Measurements from ENCODE around the gene MACROD2.

The MACROD2 gene

DNA sequence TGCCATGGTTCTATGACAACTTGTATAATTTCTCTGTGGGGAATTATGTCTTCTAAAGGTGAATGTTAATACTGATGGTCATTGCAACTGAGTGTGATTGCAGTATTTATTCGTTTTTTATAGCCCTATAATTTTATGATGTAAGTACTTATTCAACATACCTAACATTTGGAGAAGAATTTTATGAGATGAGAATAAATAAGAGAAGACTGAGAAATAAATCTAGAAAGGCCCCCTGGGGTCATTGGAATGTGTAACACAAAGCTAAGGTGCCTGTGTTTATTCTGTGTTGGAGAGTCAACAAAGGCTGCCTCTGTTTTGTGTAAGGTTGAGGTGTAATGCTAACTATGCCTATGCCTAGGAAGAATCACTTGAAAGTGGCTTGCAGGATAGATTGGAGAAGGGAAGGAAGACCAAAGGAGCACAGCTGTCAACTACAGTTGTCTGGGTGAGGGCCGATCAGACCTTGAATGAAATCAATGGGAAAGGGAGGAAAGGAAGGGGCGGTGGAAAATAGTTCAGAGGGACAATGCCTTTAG lies 1501.3 kb downstream of the MACROD2 start:
- H3K27ac ChIP-seq: no peak overlapping the region
- no peak for TF ChIP-seq ZFX (IDR thresholded peaks at IDR 0.05)
- TF ChIP-seq, protein P1, sequence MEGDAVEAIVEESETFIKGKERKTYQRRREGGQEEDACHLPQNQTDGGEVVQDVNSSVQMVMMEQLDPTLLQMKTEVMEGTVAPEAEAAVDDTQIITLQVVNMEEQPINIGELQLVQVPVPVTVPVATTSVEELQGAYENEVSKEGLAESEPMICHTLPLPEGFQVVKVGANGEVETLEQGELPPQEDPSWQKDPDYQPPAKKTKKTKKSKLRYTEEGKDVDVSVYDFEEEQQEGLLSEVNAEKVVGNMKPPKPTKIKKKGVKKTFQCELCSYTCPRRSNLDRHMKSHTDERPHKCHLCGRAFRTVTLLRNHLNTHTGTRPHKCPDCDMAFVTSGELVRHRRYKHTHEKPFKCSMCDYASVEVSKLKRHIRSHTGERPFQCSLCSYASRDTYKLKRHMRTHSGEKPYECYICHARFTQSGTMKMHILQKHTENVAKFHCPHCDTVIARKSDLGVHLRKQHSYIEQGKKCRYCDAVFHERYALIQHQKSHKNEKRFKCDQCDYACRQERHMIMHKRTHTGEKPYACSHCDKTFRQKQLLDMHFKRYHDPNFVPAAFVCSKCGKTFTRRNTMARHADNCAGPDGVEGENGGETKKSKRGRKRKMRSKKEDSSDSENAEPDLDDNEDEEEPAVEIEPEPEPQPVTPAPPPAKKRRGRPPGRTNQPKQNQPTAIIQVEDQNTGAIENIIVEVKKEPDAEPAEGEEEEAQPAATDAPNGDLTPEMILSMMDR (conservative IDR thresholded peaks at IDR 0.05): no peak

- TF ChIP-seq ZFX (IDR thresholded peaks at IDR 0.05): no peak
- TF ChIP-seq, protein P1 (conservative IDR thresholded peaks at IDR 0.05): no peak
- no peak overlapping the region for H3K27ac ChIP-seq
Observed at GRCh38 chr20:15498926-15499325, 1503.6 kb downstream of the MACROD2 start.

GRCh38 chr20:15506311-15506710 lies 1511.0 kb downstream of the MACROD2 start:
- no peak for TF ChIP-seq ZFX (IDR thresholded peaks at IDR 0.05)
- TF ChIP-seq, protein P1 (conservative IDR thresholded peaks at IDR 0.05): no peak
- H3K27ac ChIP-seq: no peak overlapping the region

- TF ChIP-seq ZFX (IDR thresholded peaks at IDR 0.05): no peak
- TF ChIP-seq, protein P1 (conservative IDR thresholded peaks at IDR 0.05): no peak
- H3K27ac ChIP-seq: no peak overlapping the region
Observed at GRCh38 chr20:15507151-15507550, 1511.8 kb downstream of the MACROD2 start.

GRCh38 chr20:15511551-15511950 lies 1516.2 kb downstream of the MACROD2 start:
- no peak overlapping the region for H3K27ac ChIP-seq
- no peak for TF ChIP-seq ZFX (IDR thresholded peaks at IDR 0.05)
- TF ChIP-seq, protein P1 (conservative IDR thresholded peaks at IDR 0.05): no peak

- no peak overlapping the region for H3K27ac ChIP-seq
- no peak for TF ChIP-seq ZFX (IDR thresholded peaks at IDR 0.05)
- TF ChIP-seq, protein P1 (conservative IDR thresholded peaks at IDR 0.05): no peak
Observed at GRCh38 chr20:15512916-15513315, 1517.6 kb downstream of the MACROD2 start.

- TF ChIP-seq, protein P1 (conservative IDR thresholded peaks at IDR 0.05): no peak
- no peak for TF ChIP-seq ZFX (IDR thresholded peaks at IDR 0.05)
- H3K27ac ChIP-seq: no peak overlapping the region
Observed at GRCh38 chr20:15515691-15516090, 1520.4 kb downstream of the MACROD2 start.
